ENCODE results near the gene RABEP1. TPM values are rescaled to one million over a fixed set of nuclear protein-coding genes. Genes with fewer than 3 reads are reported as not detected.

The RABEP1 gene
- total RNA-seq, 2 donors from 2014 or later = 38.9 to 54.7 TPM

- no peaks in the 10 kb centered on the region for H3K4me1 ChIP-seq (replicated peaks)
- no peak overlapping the region for H3K4me3 ChIP-seq
- TF ChIP-seq POLR2AphosphoS5 (IDR thresholded peaks at IDR 0.05) = no peak
- TF ChIP-seq, protein P1, sequence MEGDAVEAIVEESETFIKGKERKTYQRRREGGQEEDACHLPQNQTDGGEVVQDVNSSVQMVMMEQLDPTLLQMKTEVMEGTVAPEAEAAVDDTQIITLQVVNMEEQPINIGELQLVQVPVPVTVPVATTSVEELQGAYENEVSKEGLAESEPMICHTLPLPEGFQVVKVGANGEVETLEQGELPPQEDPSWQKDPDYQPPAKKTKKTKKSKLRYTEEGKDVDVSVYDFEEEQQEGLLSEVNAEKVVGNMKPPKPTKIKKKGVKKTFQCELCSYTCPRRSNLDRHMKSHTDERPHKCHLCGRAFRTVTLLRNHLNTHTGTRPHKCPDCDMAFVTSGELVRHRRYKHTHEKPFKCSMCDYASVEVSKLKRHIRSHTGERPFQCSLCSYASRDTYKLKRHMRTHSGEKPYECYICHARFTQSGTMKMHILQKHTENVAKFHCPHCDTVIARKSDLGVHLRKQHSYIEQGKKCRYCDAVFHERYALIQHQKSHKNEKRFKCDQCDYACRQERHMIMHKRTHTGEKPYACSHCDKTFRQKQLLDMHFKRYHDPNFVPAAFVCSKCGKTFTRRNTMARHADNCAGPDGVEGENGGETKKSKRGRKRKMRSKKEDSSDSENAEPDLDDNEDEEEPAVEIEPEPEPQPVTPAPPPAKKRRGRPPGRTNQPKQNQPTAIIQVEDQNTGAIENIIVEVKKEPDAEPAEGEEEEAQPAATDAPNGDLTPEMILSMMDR (IDR thresholded peaks at IDR 0.05) = no peak
- TF ChIP-seq POLR2A (IDR thresholded peaks at IDR 0.05) = no peak
- no peaks in the 10 kb centered on the region for H3K9me3 ChIP-seq
- H3K27me3 ChIP-seq (replicated peaks; ENCODE audit: insufficient read depth) = no peaks in the 10 kb centered on the region
- no peak for DNase-seq (ENCODE audit: low spot score)
- intact Hi-C loops (cut with DNase I) = no loop called here
- no peak overlapping the region for H3K27ac ChIP-seq
- 54% methylated on average over 3 of the region's 3 CpGs for WGBS
- H3K36me3 ChIP-seq = peaks cover 6 to 8% of the 10 kb centered on the region in 2 donors
Measured at GRCh38 chr17:5431949-5432556, 150.0 kb downstream of the RABEP1 start.

DNA sequence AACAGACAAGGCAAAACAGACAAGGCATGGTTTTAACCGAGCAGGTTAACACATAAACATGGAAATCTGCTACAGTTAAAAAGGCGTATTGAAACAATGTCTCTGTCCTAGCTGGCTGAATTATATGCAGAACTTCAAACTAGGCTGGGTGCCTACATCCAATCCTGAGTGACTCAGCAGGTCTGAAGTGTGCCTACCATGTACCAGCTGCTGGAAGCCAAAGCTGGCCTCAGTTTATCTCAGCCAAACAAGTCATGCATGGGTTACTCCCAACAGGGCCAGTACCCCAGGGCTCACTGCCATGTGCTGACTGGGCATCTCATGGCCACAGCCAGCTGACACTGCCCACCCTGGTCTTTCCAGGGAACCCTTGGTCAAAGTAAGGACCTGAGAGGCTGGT, 152.9 kb downstream of the RABEP1 start:
- no peaks in the 10 kb centered on the region for H3K9me3 ChIP-seq
- WGBS = 90% methylated on average over 2 of the region's 2 CpGs
- H3K4me3 ChIP-seq = no peak overlapping the region
- no peak for DNase-seq (ENCODE audit: low spot score)
- peaks cover 9% of the 10 kb centered on the region for H3K4me1 ChIP-seq (replicated peaks)
- no peaks in the 10 kb centered on the region for H3K27me3 ChIP-seq (replicated peaks; ENCODE audit: insufficient read depth)
- intact Hi-C loops (cut with DNase I) = loop anchor here (5.0 kb wide), 1 partner anchor 188 kb away; no protein-coding TSS in a partner anchor
- H3K27ac ChIP-seq = no peak overlapping the region
- peaks cover 4 to 6% of the 10 kb centered on the region in 2 donors for H3K36me3 ChIP-seq
- TF ChIP-seq, protein P1 (IDR thresholded peaks at IDR 0.05) = no peak
- TF ChIP-seq POLR2AphosphoS5 (IDR thresholded peaks at IDR 0.05) (no peak), POLR2A (IDR thresholded peaks at IDR 0.05) (no peak)

Other genes with a start within 250 kb of the RABEP1 start
- 1 to 10 TPM; 1.6 to 1.7 TPM for gene SLC52A1, start 246.9 kb upstream of the RABEP1 start, total RNA-seq
- gene ZFP3, start 203.8 kb upstream of the RABEP1 start, total RNA-seq = 1 to 10 TPM; 5.4 to 8.5 TPM
- gene ZNF232, start 170.4 kb upstream of the RABEP1 start, total RNA-seq = 10 to 100 TPM; 14.3 TPM
- 1 to 10 TPM; 1.4 to 6.8 TPM for gene USP6, start 166.3 kb upstream of the RABEP1 start, total RNA-seq
- gene ZNF594, start 90.4 kb upstream of the RABEP1 start, total RNA-seq = 10 to 100 TPM; 20.3 to 33.2 TPM
- 1 to 10 TPM in 1 of 2 donors, under 1 TPM in 1; 0.68 to 2.3 TPM for gene SCIMP, start 47.4 kb upstream of the RABEP1 start, total RNA-seq
- gene NUP88, start 137.4 kb downstream of the RABEP1 start, total RNA-seq = 100 to 1,000 TPM in 1 of 2 donors, 10 to 100 TPM in 1; 64.8 to 105 TPM
- 10 to 100 TPM; 39.2 to 51.1 TPM for gene RPAIN, start 137.9 kb downstream of the RABEP1 start, total RNA-seq
- 100 to 1,000 TPM; 140 to 146 TPM for gene C1QBP, start 156.9 kb downstream of the RABEP1 start, total RNA-seq
- gene DHX33, start 186.7 kb downstream of the RABEP1 start, total RNA-seq = 10 to 100 TPM; 11.9 to 13.2 TPM
- gene DERL2, start 203.9 kb downstream of the RABEP1 start, total RNA-seq = 10 to 100 TPM; 37.9 to 47.3 TPM
- gene MIS12, start 204.3 kb downstream of the RABEP1 start, total RNA-seq = 10 to 100 TPM in 1 of 2 donors, 1 to 10 TPM in 1; 7.9 to 18.7 TPM

Measured in prostate gland (tissue), 2 donors.